ENCODE results near the gene NT5DC4.

Gene NT5DC4

GRCh38 chr2:112724591-112725525, 4.0 kb downstream of the NT5DC4 start:
- no peak for DNase-seq

- no peak for DNase-seq
Measured at GRCh38 chr2:112725545-112726457, 5.0 kb downstream of the NT5DC4 start.

GRCh38 chr2:112726487-112727190, 5.8 kb downstream of the NT5DC4 start:
- DNase-seq: peak; percentile 79

- DNase-seq: no peak
Measured at GRCh38 chr2:112727276-112728028, 6.6 kb downstream of the NT5DC4 start.

- DNase-seq: no peak
Measured at GRCh38 chr2:112728029-112728362, 7.2 kb downstream of the NT5DC4 start.

GRCh38 chr2:112728378-112729175, 7.8 kb downstream of the NT5DC4 start:
- DNase-seq: no peak

- DNase-seq: no peak
Measured at GRCh38 chr2:112730216-112730615, 9.4 kb downstream of the NT5DC4 start.

GRCh38 chr2:112730791-112731190, 10.0 kb downstream of the NT5DC4 start:
- DNase-seq: no peak

GRCh38 chr2:112731479-112731878, 10.7 kb downstream of the NT5DC4 start:
- no peak for DNase-seq

GRCh38 chr2:112733456-112733855, 12.6 kb downstream of the NT5DC4 start:
- DNase-seq: no peak

GRCh38 chr2:112733871-112734270, 13.1 kb downstream of the NT5DC4 start:
- DNase-seq: no peak

GRCh38 chr2:112737542-112738232, 16.9 kb downstream of the NT5DC4 start:
- no peak for DNase-seq

- DNase-seq: no peak
Measured at GRCh38 chr2:112740527-112740926, 19.7 kb downstream of the NT5DC4 start.

GRCh38 chr2:112749755-112750559, 29.1 kb downstream of the NT5DC4 start:
- peak; percentile 64 for DNase-seq

GRCh38 chr2:112750560-112750843, 29.7 kb downstream of the NT5DC4 start:
- no peak for DNase-seq

- DNase-seq: no peak
Measured at GRCh38 chr2:112751451-112752197, 30.8 kb downstream of the NT5DC4 start.

GRCh38 chr2:112752667-112753066, 31.8 kb downstream of the NT5DC4 start:
- DNase-seq: no peak

- no peak for DNase-seq
Measured at GRCh38 chr2:112754564-112754963, 33.7 kb downstream of the NT5DC4 start.

- no peak for DNase-seq
Measured at GRCh38 chr2:112755444-112755843, 34.6 kb downstream of the NT5DC4 start.
